HCT116 (cell line): ENCODE results near the gene UMODL1.

Source experiments
- CEBPB ChIP-seq: IDR thresholded peaks from 2 replicates; pipeline ENCODE4 v1.6.1; 2012; ENCODE audit warnings: low read depth
- EZH2 ChIP-seq: fragments of 200-600 bp; sonication (generic); IDR thresholded peaks from 2 replicates; pipeline ENCODE4 v1.6.1; 2017; ENCODE audit warnings: antibody characterized with exemption, mixed run types
- POLR2A ChIP-seq: IDR thresholded peaks from 2 replicates; pipeline ENCODE4 v1.7.0; 2011; ENCODE audit warnings: borderline replicate concordance; ENCODE audit not compliant: insufficient read depth, insufficient read length; ENCODE audit errors: extremely low read depth
- TF ChIP-seq, protein P1 (sequence below), 3 experiments: fragments of 200-600 bp in 1 of 3; sonication (generic) in 1 of 3; IDR thresholded peaks in 2 of 3; conservative IDR thresholded peaks in 1 of 3; 2 replicates each; pipeline ENCODE4 v1.5.1; 2012 to 2017; ENCODE audit warnings: low read depth in 2 of 3, low read length in 2 of 3, antibody characterized with exemption in 1 of 3, borderline replicate concordance in 1 of 3, control low read depth in 1 of 3, mild to moderate bottlenecking in 1 of 3, mixed read lengths in 1 of 3, mixed run types in 1 of 3, moderate library complexity in 1 of 3; ENCODE audit not compliant: insufficient read depth in 1 of 3
- TF ChIP-seq, protein P2 (sequence below): IDR thresholded peaks from 2 replicates; pipeline ENCODE4 v1.6.1; 2012

DNA sequence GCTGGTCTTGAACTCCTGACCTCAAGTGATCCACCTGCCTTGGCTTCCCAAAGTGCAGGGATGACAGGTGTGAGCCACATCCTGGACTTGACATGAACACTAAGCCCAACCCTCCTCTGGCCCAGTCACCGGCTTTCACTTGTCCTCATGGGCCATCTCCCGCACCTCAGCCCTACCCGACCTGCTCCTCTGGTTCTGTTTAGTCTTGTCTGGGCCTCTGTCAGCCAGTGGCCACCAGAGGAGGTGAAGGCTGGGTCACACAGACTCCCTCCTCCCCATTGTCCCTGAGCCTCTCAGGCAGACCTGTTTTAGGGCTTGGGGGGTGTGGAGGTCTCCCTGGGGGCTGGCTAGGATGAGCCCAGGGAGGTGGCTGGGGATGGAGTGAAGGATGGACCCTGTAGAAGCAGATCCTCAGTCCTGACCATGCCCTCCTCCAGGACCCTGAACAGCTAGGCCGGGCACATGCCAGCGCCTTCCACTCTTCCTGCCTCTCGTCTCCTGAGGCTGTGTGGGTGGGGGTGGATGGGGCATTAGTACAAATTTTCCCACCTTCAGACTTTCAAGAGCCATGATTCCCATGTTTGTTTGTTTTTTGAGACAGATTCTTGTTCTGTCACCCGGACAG lies 26.1 kb upstream of the UMODL1 start:
- TF ChIP-seq, protein P1, sequence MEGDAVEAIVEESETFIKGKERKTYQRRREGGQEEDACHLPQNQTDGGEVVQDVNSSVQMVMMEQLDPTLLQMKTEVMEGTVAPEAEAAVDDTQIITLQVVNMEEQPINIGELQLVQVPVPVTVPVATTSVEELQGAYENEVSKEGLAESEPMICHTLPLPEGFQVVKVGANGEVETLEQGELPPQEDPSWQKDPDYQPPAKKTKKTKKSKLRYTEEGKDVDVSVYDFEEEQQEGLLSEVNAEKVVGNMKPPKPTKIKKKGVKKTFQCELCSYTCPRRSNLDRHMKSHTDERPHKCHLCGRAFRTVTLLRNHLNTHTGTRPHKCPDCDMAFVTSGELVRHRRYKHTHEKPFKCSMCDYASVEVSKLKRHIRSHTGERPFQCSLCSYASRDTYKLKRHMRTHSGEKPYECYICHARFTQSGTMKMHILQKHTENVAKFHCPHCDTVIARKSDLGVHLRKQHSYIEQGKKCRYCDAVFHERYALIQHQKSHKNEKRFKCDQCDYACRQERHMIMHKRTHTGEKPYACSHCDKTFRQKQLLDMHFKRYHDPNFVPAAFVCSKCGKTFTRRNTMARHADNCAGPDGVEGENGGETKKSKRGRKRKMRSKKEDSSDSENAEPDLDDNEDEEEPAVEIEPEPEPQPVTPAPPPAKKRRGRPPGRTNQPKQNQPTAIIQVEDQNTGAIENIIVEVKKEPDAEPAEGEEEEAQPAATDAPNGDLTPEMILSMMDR (IDR thresholded peaks at IDR 0.05 in 2 of 3, conservative IDR thresholded peaks at IDR 0.05 in 1 of 3; ENCODE audit: borderline replicate concordance in 1 of 3, insufficient read depth in 1 of 3, low read depth in 2 of 3, low read length in 2 of 3), result no peak
- no peak for TF ChIP-seq POLR2A
- TF ChIP-seq EZH2, result no peak
- TF ChIP-seq CEBPB, result no peak
- TF ChIP-seq, protein P2, sequence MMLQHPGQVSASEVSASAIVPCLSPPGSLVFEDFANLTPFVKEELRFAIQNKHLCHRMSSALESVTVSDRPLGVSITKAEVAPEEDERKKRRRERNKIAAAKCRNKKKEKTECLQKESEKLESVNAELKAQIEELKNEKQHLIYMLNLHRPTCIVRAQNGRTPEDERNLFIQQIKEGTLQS, result no peak
